ENCODE measurements around the gene VSTM5. TPM values are rescaled to one million over a fixed set of nuclear protein-coding genes. Genes with fewer than 3 reads are reported as not detected.

The VSTM5 gene
- total and polyA plus RNA-seq, 7 donors: 0.01 to 0.26 (median 0.01) TPM; not detected in 4

DNA sequence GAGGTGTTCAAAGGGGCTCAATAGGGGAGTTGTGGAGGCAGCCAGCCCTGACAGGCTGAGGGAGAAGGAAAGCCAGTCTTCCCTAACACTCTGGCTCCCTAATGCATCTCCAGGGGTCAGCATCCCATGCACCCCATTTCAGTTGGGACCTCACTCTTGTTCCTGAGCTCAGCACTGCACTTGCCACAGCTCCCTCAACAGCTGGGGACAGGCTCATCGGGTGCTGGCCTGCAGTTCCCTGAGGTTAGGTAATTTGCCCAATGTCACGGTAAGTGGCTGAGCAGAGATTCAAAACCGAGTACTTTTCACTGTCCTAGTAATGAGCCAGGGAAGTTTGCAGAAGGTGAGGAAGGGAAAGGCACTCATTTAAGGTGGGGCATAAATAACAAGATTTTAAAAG is 20.8 kb downstream of the VSTM5 start:
- WGBS, 3 donors: 33 to 46% (median 34%) methylated on average over 3 of the region's 3 CpGs
- intact Hi-C loops (cut with DNase I): no loop called here
- ATAC-seq: no peak
- Histone ChIP-seq H3K9me3 (no peaks in the 10 kb centered on the region), H3K27me3 (ENCODE audit: insufficient read depth in 3 of 3, low read length in 2 of 3) (no peaks in the 10 kb centered on the region), H3K4me1 (no peaks in the 10 kb centered on the region), H3K36me3 (ENCODE audit: insufficient read depth in 1 of 2, low read depth in 1 of 2) (no peaks in the 10 kb centered on the region), H3K27ac (no peak overlapping the region), H3K4me3 (no peak overlapping the region)
- TF ChIP-seq, protein P1, sequence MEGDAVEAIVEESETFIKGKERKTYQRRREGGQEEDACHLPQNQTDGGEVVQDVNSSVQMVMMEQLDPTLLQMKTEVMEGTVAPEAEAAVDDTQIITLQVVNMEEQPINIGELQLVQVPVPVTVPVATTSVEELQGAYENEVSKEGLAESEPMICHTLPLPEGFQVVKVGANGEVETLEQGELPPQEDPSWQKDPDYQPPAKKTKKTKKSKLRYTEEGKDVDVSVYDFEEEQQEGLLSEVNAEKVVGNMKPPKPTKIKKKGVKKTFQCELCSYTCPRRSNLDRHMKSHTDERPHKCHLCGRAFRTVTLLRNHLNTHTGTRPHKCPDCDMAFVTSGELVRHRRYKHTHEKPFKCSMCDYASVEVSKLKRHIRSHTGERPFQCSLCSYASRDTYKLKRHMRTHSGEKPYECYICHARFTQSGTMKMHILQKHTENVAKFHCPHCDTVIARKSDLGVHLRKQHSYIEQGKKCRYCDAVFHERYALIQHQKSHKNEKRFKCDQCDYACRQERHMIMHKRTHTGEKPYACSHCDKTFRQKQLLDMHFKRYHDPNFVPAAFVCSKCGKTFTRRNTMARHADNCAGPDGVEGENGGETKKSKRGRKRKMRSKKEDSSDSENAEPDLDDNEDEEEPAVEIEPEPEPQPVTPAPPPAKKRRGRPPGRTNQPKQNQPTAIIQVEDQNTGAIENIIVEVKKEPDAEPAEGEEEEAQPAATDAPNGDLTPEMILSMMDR (IDR thresholded peaks at IDR 0.05): no peak
- no peak for DNase-seq

DNA sequence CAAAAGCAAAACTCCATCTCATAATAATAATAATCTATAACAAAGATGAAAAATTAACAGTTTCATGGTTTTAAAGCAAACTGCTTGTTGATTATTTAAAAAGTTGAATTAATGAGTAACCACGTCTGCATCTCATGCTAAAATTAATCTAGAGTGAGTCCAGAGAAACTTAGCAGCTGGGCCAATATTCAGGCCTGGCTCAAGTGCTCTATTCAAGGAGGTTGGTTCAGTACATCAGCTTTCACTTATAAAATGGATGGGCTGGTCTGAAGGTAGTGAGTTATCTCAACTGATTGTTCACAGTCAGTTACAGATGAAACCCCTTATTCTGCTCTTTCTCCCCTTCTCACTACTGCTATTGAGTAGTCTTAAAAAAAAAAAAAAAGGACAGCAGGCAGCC is 23.1 kb downstream of the VSTM5 start:
- no peak overlapping the region for H3K4me3 ChIP-seq
- intact Hi-C loops (cut with DNase I): no loop called here
- no peaks in the 10 kb centered on the region for H3K9me3 ChIP-seq
- TF ChIP-seq, protein P1 (IDR thresholded peaks at IDR 0.05): no peak
- no peaks in the 10 kb centered on the region for H3K36me3 ChIP-seq (ENCODE audit: insufficient read depth in 1 of 2, low read depth in 1 of 2)
- no peak overlapping the region for H3K27ac ChIP-seq
- DNase-seq: no peak
- no peaks in the 10 kb centered on the region for H3K4me1 ChIP-seq
- no peaks in the 10 kb centered on the region for H3K27me3 ChIP-seq (ENCODE audit: insufficient read depth in 3 of 3, low read length in 2 of 3)
- WGBS, 3 donors: 65 to 94% (median 81%) methylated on average over 1 of the region's 1 CpG
- ATAC-seq: no peak

DNA sequence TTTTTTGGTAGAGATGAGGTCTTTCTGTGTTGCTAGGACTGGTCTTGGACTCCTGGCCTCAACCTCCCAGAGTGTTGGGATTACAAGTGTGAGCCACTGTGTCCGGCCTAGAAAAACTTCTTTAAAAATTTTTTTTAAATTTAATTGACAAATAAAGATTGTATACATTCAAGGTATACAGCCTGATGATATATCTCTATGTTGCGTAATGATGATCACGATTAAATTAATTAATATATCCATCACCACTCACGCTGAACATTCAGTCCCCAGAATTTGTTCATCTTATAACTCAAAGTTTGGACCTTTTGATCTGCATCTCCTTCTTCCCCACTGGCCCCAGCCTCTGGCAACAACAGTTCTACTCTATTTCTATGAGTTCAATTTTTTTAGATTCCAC is 27.2 kb downstream of the VSTM5 start:
- DNase-seq: no peak
- no peak overlapping the region for H3K4me3 ChIP-seq
- H3K27me3 ChIP-seq (ENCODE audit: insufficient read depth in 3 of 3, low read length in 2 of 3): no peaks in the 10 kb centered on the region
- no peak for ATAC-seq
- no peak overlapping the region for H3K27ac ChIP-seq
- H3K36me3 ChIP-seq (ENCODE audit: insufficient read depth in 1 of 2, low read depth in 1 of 2): no peaks in the 10 kb centered on the region
- intact Hi-C loops (cut with DNase I): no loop called here
- WGBS, 3 donors: 94 to 98% (median 96%) methylated on average over 4 of the region's 4 CpGs
- H3K4me1 ChIP-seq: no peaks in the 10 kb centered on the region
- no peaks in the 10 kb centered on the region for H3K9me3 ChIP-seq
- TF ChIP-seq, protein P1 (IDR thresholded peaks at IDR 0.05): no peak

DNA sequence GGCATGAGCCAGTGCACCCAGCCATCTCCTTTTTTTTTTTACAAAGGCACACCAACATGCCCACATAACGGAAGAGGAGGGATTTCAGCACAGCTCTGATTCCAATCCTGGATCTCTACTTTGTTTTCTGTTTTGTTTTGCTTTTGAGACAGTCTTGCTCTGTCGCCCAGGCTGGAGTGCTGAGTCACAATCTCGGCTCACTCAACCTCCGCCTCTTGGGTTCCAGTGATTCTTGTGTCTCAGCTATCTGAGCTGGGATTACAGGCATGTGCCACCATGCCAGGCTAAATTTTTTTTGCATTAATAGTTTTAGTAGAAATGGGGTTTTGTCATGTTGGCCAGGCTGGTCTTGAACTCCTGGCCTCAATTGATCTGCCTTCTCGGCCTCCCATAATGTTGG is 28.1 kb downstream of the VSTM5 start:
- no peak for ATAC-seq
- TF ChIP-seq, protein P1 (IDR thresholded peaks at IDR 0.05): no peak
- WGBS, 3 donors: 85 to 91% (median 88%) methylated on average over 5 of the region's 5 CpGs
- H3K9me3 ChIP-seq: no peaks in the 10 kb centered on the region
- H3K27ac ChIP-seq: no peak overlapping the region
- H3K4me3 ChIP-seq: no peak overlapping the region
- H3K27me3 ChIP-seq (ENCODE audit: insufficient read depth in 3 of 3, low read length in 2 of 3): no peaks in the 10 kb centered on the region
- H3K4me1 ChIP-seq: no peaks in the 10 kb centered on the region
- H3K36me3 ChIP-seq (ENCODE audit: insufficient read depth in 1 of 2, low read depth in 1 of 2): peaks cover 0 to 3% of the 10 kb centered on the region in 2 donors
- DNase-seq: no peak
- intact Hi-C loops (cut with DNase I): no loop called here

DNA sequence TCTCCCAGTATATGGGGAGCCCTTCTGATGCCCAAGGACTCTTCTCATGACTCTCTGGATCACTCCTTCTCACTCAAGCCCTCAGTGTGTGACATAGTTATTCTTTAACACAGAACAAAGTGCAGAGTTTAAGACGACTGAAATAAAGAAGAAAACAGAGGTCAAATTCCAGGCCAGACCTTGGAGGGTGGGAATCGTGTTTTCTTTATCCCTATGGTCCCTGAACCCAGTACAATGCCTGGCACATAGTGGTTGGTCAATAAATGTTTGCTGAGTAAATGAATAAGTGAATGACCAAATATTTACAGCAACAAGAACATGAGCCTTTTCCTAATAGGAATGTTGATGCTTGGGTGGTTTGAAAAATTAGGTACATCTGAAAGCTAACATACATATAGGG is 28.8 kb downstream of the VSTM5 start:
- no peak overlapping the region for H3K4me3 ChIP-seq
- intact Hi-C loops (cut with DNase I): no loop called here
- no peak overlapping the region for H3K27ac ChIP-seq
- H3K36me3 ChIP-seq (ENCODE audit: insufficient read depth in 1 of 2, low read depth in 1 of 2): peaks cover 0 to 4% of the 10 kb centered on the region in 2 donors
- WGBS, 3 donors: 52 to 75% (median 60%) methylated on average over 2 of the region's 2 CpGs
- H3K4me1 ChIP-seq: no peaks in the 10 kb centered on the region
- no peaks in the 10 kb centered on the region for H3K9me3 ChIP-seq
- ATAC-seq (no peak), DNase-seq (no peak)
- TF ChIP-seq, protein P1 (IDR thresholded peaks at IDR 0.05): no peak
- H3K27me3 ChIP-seq (ENCODE audit: insufficient read depth in 3 of 3, low read length in 2 of 3): no peaks in the 10 kb centered on the region
